ENCODE data around the gene NSFL1C.

The NSFL1C gene

DNA sequence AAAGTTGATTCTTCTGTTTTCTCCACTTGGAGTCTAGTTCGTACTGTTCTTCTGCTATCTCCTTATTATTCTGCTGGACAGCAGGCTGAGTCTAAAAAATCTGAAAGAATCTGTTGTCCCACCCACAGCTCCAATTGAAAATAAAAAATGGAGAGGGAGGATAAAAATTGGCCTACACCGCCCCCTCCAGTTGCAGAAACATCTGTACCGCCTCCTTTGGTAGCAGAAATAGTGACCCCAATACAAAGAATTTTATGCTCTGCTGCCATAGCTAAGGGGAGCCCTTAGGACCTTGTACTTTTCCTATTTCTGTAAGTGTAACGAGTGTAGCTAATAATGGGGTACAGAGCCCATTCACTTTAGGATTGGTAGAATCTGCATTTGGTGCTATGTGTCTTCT is 68.9 kb downstream of the NSFL1C start:
- in situ Hi-C loops (cut with MboI; ENCODE audit: low sequenced_read_pairs, unreplicated experiment): no loop called here
- TF ChIP-seq, protein P1, sequence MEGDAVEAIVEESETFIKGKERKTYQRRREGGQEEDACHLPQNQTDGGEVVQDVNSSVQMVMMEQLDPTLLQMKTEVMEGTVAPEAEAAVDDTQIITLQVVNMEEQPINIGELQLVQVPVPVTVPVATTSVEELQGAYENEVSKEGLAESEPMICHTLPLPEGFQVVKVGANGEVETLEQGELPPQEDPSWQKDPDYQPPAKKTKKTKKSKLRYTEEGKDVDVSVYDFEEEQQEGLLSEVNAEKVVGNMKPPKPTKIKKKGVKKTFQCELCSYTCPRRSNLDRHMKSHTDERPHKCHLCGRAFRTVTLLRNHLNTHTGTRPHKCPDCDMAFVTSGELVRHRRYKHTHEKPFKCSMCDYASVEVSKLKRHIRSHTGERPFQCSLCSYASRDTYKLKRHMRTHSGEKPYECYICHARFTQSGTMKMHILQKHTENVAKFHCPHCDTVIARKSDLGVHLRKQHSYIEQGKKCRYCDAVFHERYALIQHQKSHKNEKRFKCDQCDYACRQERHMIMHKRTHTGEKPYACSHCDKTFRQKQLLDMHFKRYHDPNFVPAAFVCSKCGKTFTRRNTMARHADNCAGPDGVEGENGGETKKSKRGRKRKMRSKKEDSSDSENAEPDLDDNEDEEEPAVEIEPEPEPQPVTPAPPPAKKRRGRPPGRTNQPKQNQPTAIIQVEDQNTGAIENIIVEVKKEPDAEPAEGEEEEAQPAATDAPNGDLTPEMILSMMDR (IDR thresholded peaks at IDR 0.05; ENCODE audit: borderline replicate concordance, control extremely low read depth, extremely low read depth, insufficient read depth, missing control alignments): no peak
- no peak for DNase-seq (ENCODE audit: low spot score)

DNA sequence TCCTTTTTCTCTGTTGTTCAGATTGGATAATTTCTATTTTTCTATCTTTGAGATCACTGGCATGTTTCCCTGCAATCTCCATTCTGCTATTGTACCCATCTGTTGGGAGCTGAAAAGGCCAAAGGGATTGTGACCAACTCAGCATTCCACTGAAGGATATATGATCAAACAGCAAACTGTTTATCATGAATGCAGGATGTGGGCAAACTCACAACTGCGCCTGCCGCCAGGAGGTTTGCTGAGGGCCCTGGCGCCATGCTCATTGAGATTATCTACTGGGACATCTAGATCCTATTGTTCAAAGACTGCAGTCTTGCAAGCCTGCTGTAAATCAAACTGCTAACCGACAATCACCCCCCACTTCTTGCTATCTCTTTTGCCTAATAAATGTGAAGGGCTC is 69.9 kb downstream of the NSFL1C start:
- DNase-seq (ENCODE audit: low spot score): no peak
- in situ Hi-C loops (cut with MboI; ENCODE audit: low sequenced_read_pairs, unreplicated experiment): no loop called here
- TF ChIP-seq, protein P1 (IDR thresholded peaks at IDR 0.05; ENCODE audit: borderline replicate concordance, control extremely low read depth, extremely low read depth, insufficient read depth, missing control alignments): no peak

DNA sequence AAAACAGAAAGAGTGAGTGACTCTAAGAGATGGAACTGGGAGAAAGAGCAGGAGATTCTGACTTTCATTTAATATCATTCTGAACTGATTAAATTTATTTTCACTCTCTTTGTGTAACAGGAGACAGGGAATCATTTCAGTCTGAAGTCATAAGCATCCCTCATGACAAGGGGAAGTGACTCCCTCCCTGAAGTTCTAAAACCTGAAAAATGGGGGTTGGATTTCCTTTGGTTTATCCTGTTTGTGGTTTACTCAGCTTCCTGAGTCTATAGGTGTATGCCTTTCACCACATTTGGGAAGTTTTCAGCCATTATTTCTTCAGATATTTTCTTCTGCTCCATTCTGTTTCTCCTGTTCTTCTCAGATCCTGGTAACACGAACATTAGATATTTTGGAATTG is 70.4 kb downstream of the NSFL1C start:
- TF ChIP-seq, protein P1 (IDR thresholded peaks at IDR 0.05; ENCODE audit: borderline replicate concordance, control extremely low read depth, extremely low read depth, insufficient read depth, missing control alignments): no peak
- in situ Hi-C loops (cut with MboI; ENCODE audit: low sequenced_read_pairs, unreplicated experiment): no loop called here
- no peak for DNase-seq (ENCODE audit: low spot score)

DNA sequence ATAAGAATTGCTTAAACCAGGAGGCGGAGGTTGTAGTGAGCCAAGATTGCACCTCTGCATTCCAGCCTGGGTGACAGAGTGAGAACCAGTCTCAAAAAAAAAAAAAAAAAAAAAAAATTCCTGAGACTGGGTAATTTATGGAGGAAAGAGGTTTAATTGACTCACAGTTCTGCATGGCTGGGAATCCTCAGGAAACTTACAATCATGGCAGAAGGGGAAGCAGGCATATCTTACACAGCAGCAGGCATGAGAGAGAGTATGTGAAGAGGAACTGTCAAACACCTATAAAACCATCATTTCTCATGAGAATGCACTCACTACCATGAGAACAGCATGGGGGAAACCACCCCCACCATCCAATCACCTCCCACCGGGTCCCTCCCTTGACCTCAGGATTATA is 72.0 kb downstream of the NSFL1C start:
- DNase-seq (ENCODE audit: low spot score): no peak
- TF ChIP-seq, protein P1 (IDR thresholded peaks at IDR 0.05; ENCODE audit: borderline replicate concordance, control extremely low read depth, extremely low read depth, insufficient read depth, missing control alignments): no peak
- in situ Hi-C loops (cut with MboI; ENCODE audit: low sequenced_read_pairs, unreplicated experiment): no loop called here

DNA sequence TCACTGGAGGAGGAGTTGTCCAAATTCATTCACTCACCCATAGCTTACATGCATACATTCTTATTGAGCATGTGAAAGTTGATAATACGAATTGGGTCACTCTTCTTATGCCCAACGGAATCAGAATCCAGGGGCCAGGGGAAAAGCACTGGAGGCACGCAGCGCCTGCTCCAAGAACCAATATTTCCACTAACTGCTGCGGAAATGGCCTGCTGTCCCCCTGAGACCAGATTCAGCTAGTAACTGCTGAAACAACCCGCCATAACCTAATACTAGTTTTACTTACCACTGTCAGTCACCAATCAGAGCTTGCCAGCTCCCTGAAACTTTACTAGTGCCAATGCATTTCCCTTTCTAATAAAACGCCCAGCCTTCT is 73.2 kb downstream of the NSFL1C start:
- TF ChIP-seq, protein P1 (IDR thresholded peaks at IDR 0.05; ENCODE audit: borderline replicate concordance, control extremely low read depth, extremely low read depth, insufficient read depth, missing control alignments): no peak
- no peak for DNase-seq (ENCODE audit: low spot score)
- in situ Hi-C loops (cut with MboI; ENCODE audit: low sequenced_read_pairs, unreplicated experiment): no loop called here

DNA sequence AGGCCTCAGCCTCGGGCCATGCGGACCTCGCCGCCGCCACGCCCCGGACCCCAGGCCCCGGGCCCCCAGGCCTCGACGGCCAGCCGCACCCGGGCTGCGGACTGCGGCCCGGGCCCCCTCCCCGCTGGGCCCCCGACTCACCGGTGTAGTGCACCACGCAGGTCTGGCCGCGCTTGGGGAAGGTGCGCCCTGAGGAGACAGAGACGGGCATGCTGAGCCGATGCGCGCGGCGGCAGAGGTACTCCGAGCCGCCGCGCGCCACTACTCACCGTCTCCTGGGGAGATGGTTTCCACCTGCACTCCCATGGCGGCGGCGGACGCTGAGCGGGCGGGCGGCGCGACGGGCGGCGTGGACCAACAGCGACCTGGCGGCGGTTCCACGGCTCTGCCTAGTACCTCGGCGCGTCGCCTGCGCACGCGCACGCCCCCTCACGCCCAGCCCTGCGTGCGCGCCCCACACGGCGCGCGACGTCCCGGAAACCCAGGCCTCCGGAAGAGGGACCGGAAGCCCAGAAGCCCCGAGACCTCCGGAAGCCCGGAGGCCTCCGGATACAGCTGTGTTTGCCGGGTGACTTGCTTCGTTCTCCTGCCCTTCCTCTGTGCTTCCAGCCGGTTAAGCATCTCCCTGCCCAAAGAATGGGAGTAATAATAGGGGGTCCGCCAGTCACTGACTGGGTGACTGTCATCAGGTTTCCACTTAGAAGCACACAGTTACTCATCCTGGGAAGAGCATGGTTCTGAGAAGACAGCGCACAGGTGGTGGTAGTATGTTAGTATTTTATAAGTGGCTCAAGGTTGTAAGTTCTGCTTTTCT is 73.7 kb downstream of the NSFL1C start, which contains the start of gene FKBP1A:
FKBP1A (minus strand) TSS at position 362 of the 814 bp plus-strand sequence; CDS start at position 306, 56 bp downstream.
- TF ChIP-seq, protein P1 (IDR thresholded peaks at IDR 0.05; ENCODE audit: borderline replicate concordance, control extremely low read depth, extremely low read depth, insufficient read depth, missing control alignments): no peak
- in situ Hi-C loops (cut with MboI; ENCODE audit: low sequenced_read_pairs, unreplicated experiment): no loop called here
- DNase-seq (ENCODE audit: low spot score): peak; percentile 93

Measured in GM13976 (cell line).